ENCODE results near the gene ORM2. TPM values are rescaled to one million over a fixed set of nuclear protein-coding genes. Genes with fewer than 3 reads are reported as not detected.

Gene ORM2
- total and polyA plus RNA-seq, 10 donors = 0.13 to 0.93 (median 0.38) TPM; not detected in 6

GRCh38 chr9:114339130-114339908 lies 9.7 kb downstream of the ORM2 start:
- Histone ChIP-seq H3K4me1 (peaks cover 0 to 54% (median 16%) of the 10 kb centered on the region in 6 donors), H3K27ac (peak overlapping the region in 3 of 8 donors; percentile 64 to 76 (median 74)), H3K27me3 (replicated peaks in 1 of 7) (no peaks in the 10 kb centered on the region), H3K4me3 (no peak overlapping the region), H3K36me3 (peaks cover 3 to 100% (median 99%) of the 10 kb centered on the region in 6 donors), H3K9me3 (peaks cover 0 to 4% (median 0%) of the 10 kb centered on the region in 8 donors)
- 79 to 83% (median 80%) methylated on average over 14 to 16 of the region's 16 CpGs for WGBS, 5 donors
- intact Hi-C loops (cut with DNase I; ENCODE audit: low total_unique reads) = no loop called here
- DNase-seq = peak; percentile 88
- TF ChIP-seq POLR2AphosphoS5 (IDR thresholded peaks at IDR 0.05) = peak; percentile 65 to 74 (median 71)
- peak; percentile 70 to 93 (median 85) for TF ChIP-seq CTCF (IDR thresholded peaks at IDR 0.05 in 8 of 11, conservative IDR thresholded peaks at IDR 0.05 in 3 of 11)
- TF ChIP-seq POLR2A (IDR thresholded peaks at IDR 0.05) = no peak

GRCh38 chr9:114341152-114341830 lies 11.6 kb downstream of the ORM2 start:
- 88 to 92% (median 91%) methylated on average over 12 of the region's 12 CpGs for WGBS, 5 donors
- H3K27me3 ChIP-seq (replicated peaks in 1 of 7) = no peaks in the 10 kb centered on the region
- intact Hi-C loops (cut with DNase I; ENCODE audit: low total_unique reads) = loop anchor here (10.0 kb wide), 1 partner anchor 54 kb away; no protein-coding TSS in a partner anchor
- peak overlapping the region in 6 of 8 donors; percentile 4 to 76 (median 54) for H3K27ac ChIP-seq
- H3K4me3 ChIP-seq = no peak overlapping the region
- H3K4me1 ChIP-seq = peaks cover 0 to 54% (median 16%) of the 10 kb centered on the region in 6 donors
- DNase-seq = peak; percentile 70
- H3K36me3 ChIP-seq = peaks cover 4 to 100% (median 100%) of the 10 kb centered on the region in 6 donors
- H3K9me3 ChIP-seq = no peaks in the 10 kb centered on the region
- TF ChIP-seq CTCF (IDR thresholded peaks at IDR 0.05 in 8 of 11, conservative IDR thresholded peaks at IDR 0.05 in 3 of 11) (no peak), POLR2AphosphoS5 (IDR thresholded peaks at IDR 0.05) (peak in 2 of 3 donors; percentile 38 to 70), POLR2A (IDR thresholded peaks at IDR 0.05) (no peak)

- Histone ChIP-seq H3K27me3 (replicated peaks in 1 of 7) (no peaks in the 10 kb centered on the region), H3K36me3 (peaks cover 5 to 100% (median 100%) of the 10 kb centered on the region in 6 donors), H3K4me1 (peaks cover 0 to 54% (median 16%) of the 10 kb centered on the region in 6 donors), H3K27ac (peak overlapping the region in 5 of 8 donors; percentile 9 to 76 (median 64)), H3K4me3 (no peak overlapping the region), H3K9me3 (no peaks in the 10 kb centered on the region)
- WGBS, 5 donors = 85 to 97% (median 94%) methylated on average over 2 to 4 of the region's 4 CpGs
- intact Hi-C loops (cut with DNase I; ENCODE audit: low total_unique reads) = loop anchor here (10.0 kb wide), 1 partner anchor 53 kb away; no protein-coding TSS in a partner anchor
- peak; percentile 56 for DNase-seq
- peak in 1 of 3 donors; percentile 31 for TF ChIP-seq POLR2AphosphoS5 (IDR thresholded peaks at IDR 0.05)
- TF ChIP-seq POLR2A (IDR thresholded peaks at IDR 0.05) = no peak
Measured at GRCh38 chr9:114341991-114342390, 12.3 kb downstream of the ORM2 start.

GRCh38 chr9:114342755-114343440 lies 13.2 kb downstream of the ORM2 start:
- WGBS, 5 donors = 90 to 92% (median 92%) methylated on average over 5 of the region's 5 CpGs
- intact Hi-C loops (cut with DNase I; ENCODE audit: low total_unique reads) = loop anchor here (10.0 kb wide), 1 partner anchor 52 kb away; no protein-coding TSS in a partner anchor
- no peak for DNase-seq
- Histone ChIP-seq H3K27me3 (replicated peaks in 1 of 7) (no peaks in the 10 kb centered on the region), H3K27ac (peak overlapping the region in 3 of 8 donors; percentile 64 to 76 (median 74)), H3K36me3 (peaks cover 12 to 100% (median 100%) of the 10 kb centered on the region in 6 donors), H3K4me3 (no peak overlapping the region), H3K9me3 (no peaks in the 10 kb centered on the region), H3K4me1 (peaks cover 0 to 60% (median 16%) of the 10 kb centered on the region in 6 donors)
- no peak for TF ChIP-seq CTCF (IDR thresholded peaks at IDR 0.05 in 8 of 11, conservative IDR thresholded peaks at IDR 0.05 in 3 of 11)
- TF ChIP-seq POLR2AphosphoS5 (IDR thresholded peaks at IDR 0.05) = no peak
- TF ChIP-seq POLR2A (IDR thresholded peaks at IDR 0.05) = no peak
